Stimulated activated CD4-positive, alpha-beta T cell treated with anti-CD3 and anti-CD28 coated beads, Interleukin-1b, Interleukin-23, amount 100 ng/mL, for 48 hours (primary cell): ENCODE results near the gene WDR35.
A peak's percentile ranks its signal among the peaks of the same experiment; 100 is the strongest.
"Not testable (repeated sequence)": the region's sequence is repeated elsewhere in the genome, so short reads cannot be mapped to it uniquely, and the experiment has no call there.

Experiments
- DNase-seq: peaks from one replicate; pipeline ENCODE4 v3.0.0-alpha.2; 2020

WDR35 gene

DNA sequence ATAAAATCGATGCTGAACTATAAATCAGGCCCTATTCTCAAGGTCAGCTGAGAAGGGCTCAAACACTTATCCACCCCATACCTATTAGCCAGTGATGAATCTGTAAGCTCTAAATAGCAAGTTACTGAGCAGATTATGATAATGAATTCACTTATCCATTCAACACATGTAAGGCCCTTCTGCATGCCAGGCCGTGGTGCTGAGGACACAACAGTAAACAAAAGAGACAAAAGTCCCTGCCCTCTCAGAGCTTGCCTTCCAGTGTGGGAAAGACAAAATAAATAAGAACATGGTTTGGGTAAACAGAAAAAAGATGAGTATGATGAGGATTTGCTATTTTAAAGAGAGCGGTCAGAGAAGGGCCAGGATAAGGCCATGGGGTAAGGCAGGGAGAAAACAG lies 99.8 kb downstream of the WDR35 start:
- DNase-seq = no peak

DNA sequence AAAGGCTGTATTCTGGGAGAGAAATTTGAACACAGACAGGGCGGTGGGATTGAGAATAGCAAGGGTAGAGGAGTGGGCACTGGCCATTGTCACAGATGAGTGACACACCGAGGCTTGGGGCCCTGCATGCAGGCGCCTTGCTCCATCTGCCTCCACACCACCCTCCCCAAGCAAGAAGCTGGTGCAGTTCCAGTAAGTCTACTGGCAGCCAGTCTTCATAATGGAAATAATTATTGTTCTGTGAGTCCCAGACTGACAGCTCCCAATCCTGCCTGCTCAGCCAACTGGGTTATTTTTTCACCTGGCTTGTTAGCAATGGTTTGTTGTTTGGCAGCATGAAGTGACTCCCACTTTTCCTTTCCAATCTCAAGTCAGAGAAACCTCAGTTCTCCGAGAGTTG lies 101.1 kb downstream of the WDR35 start:
- DNase-seq = no peak

DNA sequence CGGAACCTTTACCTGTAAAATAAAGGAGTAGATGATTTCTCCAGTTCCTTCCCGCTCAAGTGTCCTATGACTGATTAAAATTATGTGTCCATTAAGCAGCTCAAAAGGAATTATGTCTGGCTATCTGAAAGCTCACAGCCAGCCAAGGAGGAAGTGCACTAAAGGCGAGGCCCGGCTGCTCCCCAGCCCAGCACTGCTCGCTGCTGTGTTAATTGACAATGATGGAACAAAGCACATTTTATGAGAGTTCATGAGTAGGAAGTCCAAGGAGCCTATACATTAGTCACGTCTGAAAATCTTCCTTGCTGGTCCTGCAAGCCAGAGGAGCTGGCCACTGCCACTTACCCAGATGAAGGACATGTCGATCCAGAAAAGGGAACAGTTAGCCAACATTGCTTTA lies 102.4 kb downstream of the WDR35 start:
- DNase-seq = no peak

DNA sequence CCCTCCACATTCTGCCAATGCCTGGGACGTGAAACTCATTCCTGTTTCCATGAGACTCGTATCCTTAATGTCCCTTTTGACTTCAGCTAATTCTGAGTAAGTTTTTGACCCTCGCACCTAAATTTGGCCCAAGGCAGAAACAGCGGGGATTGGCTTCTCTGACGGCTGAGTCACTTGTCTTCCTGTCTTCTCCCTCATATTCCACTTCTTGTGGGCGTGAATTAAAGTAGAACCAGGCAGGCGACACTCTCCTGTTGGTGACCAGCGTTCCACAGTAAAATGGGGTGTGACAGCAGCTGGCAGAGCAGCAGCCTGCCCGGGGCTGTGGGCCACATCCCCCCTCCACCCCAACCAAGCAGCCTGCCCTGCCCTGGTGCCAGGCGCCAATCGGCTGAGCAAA lies 103.6 kb downstream of the WDR35 start:
- no peak for DNase-seq

DNA sequence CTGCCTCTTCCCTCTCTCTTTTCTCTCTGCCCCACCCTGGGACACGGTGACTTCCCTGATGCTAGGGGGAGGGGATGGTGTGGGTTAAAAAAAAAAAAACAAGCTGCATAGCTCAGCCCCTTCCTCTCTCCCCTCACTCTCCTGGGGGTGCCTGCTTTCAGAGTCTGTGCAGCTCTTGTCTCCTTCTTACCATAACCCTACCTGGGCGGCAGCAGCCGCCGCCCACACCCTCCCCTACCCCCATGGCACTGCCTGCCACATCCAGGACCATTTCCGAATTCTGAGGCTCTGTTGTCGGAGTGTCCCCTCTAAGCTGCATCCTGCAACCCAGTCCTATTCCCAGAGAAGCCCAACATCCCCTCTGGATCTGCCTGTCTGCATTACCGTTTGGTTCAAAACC lies 104.1 kb downstream of the WDR35 start:
- DNase-seq = no peak

DNA sequence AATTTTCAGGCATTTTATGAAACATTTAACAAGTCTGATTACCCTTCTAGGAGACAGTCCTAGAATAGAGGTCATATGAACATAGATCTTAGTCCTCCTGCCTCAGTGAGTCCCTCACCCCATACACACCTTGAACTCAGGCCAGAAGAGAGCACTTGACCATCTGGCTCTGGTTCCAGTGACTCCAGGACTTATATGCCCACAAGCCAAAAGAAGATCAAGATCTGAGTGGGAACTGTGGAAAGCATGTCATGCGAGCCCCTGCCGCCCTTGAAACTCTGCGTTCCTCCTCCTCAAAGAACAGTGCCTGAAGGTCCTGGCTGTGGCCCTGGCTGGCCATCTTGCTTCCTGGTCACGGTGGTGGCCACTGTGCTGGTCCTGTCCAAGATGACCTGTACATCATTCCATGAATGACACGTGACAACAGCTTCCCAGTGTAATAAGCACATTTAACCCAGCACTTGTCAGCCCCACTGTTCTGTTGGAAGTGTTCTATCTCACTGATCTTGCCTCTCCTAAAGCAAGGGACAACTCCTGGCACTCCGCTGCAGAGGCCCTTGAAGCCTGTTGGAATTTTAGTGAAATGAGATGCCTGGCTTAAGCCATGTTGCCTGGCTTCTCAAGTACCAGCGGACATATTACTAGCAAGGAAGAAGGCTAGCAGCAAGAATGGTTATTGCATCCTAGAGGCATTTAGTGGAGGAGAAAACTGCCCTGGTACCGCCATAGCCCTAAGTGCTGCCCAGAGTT lies 105.8 kb downstream of the WDR35 start:
- DNase-seq = no peak

DNA sequence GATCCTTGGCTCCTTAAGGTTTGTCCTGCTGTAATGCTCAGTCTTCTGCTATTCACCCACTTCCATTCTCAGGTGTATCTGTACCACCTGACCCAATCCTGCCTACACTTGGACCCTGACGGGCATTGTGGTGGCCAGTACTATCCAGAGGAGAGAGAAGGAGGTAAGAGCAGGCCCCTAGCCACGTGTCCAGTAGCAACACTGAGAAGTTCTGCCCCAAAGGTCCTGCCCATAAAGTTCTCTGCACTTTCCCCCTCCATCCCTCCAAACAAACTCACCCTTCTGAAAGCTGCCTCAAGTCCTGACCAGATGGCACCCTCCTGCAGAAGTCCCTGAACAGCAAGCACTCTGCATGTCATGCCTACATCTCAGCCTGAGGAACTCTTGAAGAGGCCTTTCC lies 106.4 kb downstream of the WDR35 start:
- DNase-seq = no peak

DNA sequence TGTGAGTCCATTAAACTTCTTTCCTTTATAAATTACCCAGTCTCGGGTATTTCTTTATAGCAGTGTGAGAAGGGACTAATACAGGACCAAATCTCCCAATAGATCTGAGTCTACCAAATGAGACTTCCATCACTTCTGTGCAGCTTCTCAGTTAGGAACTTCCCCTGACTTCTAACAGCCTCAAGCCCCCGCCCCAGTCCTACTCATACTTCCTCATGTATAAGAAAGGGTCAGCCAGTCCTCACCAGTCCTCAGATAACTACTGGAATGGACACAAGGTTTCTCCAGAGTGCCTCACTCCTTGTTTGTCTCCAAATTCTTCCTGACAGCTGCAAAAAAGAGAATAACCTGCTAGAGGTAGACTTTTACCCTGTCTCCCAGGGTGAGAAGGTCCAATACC lies 107.6 kb downstream of the WDR35 start:
- DNase-seq = no peak

DNA sequence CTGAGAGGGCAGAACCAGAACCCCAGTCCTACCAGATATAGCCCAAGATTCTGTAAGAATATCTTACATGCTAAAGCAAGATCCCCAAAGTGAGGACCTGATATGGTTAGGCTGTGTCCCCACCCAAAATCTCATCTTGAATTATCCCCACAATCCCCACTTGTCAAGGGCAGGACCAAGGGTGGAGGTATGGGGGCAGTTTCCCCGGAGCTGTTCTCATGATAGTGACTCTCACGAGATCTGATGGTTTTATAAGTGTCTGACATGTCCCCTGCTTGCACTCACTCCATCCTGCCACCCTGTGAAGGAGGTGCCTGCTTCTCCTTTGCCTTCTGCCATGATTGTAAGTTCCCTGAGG lies 108.0 kb downstream of the WDR35 start:
- DNase-seq = no peak

DNA sequence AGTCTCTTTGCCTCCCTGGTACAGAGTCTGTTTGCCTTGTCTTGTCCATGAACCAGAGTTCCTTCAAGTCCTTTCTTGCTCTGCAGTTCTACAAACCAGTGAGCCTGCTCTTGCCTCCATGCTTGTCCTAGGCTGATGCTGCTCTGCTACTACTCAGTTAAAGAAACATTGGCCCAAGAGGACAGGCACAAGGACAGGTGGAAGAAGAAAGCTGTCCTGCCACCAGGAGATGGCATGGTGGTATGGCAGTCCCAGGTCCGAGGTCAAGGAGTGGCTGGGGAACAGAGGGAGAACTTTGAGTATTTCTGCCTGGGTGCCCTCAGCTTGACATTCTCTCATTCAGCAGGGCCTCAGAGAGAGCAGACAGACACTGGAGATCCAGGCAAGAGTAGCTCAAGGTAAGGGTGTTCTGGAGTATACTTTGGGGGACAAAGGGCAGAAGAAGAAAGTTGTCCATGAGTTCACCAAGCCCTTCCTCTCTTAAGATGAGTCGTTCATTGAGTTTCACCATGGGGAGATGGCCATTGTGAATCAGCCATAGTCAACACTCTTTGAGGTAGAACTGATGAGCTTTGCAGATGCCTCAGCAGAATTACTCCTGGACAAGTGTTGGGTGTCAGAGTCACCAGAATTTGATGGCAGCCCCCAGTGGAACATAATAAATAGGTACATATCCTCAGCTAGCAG lies 108.5 kb downstream of the WDR35 start:
- DNase-seq = no peak

DNA sequence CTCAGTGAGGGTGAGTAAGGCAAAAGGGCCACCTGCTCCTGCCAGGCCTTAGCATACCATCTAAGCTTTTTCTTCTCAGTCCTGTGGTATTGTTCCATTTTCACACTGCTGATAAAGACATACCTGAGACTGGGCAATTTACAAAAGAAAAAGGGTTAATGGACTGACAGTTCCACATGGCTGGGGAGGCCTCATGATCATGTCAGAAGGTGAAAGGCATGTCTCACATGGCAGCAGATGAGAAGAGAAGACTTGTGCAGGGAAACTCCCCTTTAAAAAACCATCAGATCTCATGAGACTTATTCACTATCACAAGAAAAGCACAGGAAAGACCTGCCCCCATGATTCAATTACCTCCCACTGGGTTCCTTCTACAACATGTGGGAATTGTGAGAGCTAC lies 109.7 kb downstream of the WDR35 start:
- DNase-seq = not testable (repeated sequence)

DNA sequence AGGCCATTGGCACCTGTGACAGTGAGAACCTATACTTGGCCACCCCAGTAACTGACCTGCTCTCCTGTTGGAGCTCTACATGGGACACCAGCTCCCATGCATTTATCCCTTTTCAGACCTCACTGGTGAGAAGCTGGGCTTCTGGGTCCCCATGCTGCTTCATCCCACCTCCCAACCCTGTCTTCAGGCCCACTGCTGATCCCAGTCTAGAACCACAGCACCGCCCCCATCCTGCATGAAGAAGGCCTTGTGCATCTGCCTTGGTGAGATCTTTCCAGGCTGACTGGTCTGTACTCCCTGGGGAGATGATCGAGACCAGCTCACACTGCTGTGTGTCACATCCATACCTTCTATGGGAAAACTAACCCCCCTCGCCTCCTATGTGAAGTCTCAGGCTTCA lies 110.8 kb downstream of the WDR35 start:
- no peak for DNase-seq

DNA sequence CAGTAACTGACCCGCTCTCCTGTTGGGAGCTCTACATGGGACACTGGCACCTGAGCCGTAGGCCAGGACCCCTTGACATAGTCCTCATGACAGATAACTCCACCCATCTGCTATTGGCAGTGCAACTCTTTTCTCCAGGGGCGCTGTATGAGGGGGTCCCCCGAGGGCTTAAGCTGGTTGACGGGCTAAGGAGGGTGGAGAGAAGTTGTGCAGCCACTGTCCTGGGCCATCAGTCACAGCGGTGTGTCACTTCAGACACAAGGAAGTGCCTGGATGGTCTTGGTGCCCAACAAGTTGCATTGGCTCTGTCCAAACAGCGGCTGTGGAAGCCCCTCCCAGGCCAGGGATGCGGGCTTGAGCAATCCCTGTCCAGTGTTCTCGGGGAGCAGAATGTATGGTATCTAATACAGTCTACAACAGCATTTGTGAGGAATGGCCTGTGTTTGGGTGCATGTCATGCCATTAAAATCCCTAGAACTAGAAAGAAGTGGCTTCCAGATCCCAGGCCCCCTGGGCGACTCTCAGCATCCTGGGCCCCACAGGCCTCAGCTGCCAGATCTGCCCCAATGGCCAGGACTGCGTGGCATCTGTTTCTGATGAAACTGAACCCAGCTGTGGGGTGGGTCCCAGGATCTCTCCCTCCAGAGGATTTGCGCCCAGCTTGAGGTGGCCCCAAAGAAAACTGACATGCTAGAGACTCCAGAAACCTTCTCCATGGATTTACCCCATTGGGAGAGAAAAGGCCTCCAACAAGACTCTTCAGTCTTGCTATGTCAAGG lies 111.4 kb downstream of the WDR35 start:
- DNase-seq = no peak

DNA sequence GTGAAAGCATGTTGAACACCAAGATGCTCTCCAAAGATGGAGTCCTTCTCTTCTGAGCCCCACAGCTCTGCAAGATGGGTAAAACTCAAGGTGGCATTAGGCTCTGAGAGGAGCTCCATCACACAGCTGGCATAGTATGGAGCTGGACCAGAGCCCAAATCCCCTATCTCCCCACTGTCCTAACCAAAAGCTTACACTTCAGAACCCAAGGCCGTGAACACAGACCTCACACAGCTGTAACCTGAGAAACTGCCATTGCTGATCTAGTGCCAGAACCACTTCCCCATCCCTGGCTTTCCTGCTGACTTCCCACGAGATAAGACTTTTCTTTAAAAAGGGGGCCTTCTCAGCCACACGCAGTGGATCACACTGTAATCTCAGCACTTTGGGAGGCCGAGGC lies 113.2 kb downstream of the WDR35 start:
- no peak for DNase-seq

DNA sequence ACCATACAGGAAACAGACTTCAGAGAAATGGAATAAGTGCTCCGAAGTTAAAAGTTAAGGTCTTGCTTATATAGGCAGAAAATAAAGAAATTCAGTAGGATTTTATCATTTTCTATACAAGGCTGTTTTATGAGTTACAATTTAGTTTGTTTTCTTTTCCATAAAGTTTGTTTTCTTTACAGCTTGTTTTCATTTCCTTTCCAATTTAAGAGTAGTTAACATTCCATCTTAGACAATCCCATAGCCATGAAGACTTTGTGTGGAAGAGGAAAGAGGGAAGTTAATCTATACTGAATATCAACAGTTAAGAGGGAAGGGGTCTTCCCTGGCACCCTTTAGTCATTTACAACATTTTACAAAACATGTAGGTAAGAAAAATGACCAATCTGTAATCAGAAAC lies 114.6 kb downstream of the WDR35 start:
- no peak for DNase-seq

DNA sequence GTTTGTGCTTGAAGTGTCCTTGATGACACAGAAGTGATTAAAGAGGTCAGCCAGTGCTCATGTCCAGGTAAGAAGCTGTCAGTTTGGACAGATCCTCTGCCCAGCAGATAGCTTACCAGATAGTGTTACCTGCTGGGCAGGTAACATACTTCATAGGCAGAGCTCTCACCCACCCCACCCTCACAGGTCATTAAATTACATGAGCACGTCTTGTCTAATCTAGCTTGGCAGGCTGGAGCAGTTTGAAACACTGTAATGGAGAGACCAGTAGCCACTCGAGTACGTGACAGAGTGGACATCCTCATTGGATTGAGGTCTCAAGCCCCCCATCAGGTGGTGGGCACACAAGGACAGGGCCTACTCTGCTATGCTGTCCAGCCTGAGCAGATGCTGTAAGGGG lies 115.2 kb downstream of the WDR35 start:
- DNase-seq = no peak

DNA sequence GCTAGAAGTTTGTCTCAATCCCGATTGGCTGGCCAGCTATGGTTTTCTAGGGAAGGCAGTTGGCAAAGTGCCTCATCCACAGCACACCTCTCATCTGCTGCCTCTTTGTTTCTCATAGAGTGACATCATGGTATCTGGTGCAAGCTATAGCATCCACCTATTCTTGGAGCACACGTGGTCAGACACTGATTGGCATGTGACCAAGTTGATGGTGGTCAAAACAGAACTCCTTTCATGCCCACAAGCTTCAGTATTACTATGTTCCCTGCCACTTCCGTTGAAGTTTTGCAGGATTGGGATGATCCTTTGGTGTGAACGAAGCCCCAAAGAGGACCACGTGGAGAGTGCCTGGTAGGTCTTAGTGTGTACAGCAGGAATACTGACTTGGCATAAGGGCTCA lies 116.9 kb downstream of the WDR35 start:
- no peak for DNase-seq

DNA sequence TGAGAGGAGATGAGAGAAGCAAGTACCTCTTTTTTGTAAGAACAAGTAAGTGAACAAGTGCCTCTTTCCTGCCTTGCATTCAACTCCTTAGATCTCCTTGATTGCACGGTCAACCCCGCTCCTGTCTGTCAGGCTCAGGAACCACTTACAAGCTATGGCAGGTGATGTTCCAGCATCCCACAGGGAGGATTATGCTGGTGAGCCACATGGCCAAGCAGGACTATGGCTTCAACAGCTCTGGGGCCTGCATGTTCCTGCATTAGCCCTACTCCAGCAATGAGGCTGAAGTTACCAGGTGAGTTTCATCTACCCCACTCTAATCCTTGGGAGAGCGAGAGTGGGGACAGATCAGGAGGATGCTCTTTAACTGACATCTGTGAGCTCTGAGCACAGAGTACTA lies 117.6 kb downstream of the WDR35 start:
- no peak for DNase-seq

DNA sequence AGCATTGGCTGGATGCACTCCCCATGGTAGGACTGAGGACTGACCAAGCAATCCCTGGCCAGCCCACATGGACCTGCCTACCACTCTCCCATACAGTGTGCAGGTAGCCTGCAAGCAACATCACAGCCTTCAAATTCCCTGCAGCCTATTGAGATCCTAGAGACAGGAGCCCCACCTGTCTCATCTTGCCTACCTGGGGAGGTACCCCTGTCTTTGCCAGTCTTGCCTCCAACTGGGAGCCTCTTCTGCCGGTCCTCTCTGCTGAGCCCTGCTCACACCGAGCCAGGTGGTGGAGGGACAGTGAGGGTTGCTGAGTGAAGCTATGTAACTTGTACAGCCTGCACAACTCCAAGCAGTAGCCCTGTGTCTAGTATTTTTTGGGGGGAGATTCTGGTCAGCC lies 118.1 kb downstream of the WDR35 start:
- no peak for DNase-seq

DNA sequence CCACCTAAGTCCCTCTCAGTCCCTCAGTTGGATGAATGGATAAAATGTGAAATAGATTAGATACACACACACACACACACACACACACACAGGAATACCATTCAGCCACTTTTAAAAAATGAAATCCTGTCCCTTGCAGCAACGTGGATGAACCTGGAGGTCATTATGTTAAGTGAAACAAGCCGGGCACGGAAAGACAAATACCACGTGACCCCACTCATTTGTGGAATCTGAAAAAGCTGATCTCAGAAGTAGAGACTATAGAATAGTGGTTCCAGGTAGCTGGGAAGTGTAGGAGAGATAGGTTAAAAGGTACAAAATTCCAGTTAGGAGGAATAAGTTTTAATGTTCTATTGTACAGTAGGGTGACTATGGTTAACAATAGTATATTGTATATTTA lies 119.1 kb downstream of the WDR35 start:
- no peak for DNase-seq

DNA sequence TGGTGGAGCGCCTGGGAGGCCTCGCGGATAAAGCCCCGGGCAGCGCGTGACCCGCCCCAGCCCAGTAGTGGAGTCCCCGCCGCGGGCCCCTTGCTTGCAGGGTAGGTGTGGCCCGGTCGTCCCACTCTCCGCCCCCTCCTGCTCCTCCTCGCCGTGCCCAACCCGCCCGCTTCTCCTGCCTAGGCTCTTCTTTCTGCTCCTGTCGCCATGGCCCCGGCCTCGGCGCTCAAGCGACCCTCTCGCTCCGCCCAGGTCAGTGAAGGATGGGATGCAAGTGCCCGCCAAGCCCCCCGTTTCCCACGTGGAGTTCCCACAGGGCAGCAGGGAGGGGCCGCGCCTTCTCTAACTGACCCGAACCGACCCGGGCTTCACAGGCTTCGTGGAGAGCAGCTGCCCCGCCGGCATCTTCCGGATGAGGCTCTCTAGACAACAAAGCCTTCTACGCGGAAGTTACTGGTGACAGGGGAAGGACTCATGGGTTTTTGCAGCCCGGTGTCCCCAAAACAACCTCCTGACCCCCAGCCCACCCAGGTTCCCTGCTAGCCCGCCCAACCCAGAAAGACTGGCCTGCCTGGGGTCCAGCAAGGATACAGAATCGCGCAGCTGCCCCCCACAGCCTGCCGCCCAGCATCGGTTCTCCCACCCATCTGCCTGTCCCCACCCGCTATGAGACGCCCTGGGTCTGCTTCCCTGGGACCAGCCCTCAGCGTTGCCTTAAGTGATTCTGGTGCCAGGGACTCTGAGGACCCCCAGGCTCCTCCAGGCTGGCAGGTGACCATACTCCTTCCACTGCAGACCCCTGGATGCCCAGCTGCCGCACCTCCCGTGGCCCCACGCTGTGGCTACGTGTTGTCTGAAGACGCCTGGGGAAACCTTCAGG lies 121.0 kb downstream of the WDR35 start:
- DNase-seq = peak; percentile 49

DNA sequence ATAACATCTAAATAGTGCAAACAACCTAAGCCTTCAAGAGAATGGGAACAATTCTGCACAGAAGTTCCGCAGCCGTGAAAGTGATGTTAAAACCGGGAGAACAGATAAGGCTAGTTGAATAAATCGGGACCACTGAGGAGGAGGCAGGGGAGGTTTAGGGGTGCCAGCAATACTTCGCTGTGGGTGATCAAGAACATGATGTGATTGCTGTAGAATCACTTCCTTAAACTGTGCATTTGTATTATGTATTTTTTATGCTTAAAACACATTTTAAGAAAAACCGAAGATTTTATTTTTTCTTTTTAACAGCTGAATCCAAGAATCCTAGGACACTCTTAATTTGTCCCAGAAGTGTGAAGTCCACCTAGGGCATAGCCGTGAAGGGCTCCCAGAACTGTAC lies 121.7 kb downstream of the WDR35 start:
- no peak for DNase-seq

DNA sequence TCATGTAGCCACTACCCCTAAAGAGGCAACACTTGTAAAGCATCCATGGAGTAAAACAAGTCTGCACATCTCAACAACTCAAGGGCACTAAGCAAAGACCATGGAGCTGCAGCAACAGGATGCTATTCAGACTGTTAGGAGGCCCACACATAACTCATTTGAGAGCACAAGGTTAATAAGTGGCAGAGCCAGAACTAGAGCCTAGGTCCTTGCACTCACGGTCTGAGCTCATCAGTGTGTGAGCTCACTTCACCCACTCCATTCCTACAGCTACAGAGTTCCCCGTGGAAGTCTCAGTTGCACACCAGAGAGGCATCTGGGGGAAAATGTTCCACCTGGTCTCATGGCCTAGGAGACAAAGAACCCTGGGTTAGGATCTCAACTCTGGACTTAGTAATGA lies 123.1 kb downstream of the WDR35 start:
- no peak for DNase-seq
